Daoy (cell line): ENCODE measurements around the gene MYO1D. TPM values are rescaled to one million over a fixed set of nuclear protein-coding genes. Genes with fewer than 3 reads are reported as not detected.
"Not testable (repeated sequence)": the region's sequence is repeated elsewhere in the genome, so short reads cannot be mapped to it uniquely, and the experiment has no call there.

ENCODE experiments used
- DNase-seq: peaks from one replicate; pipeline ENCODE4 v3.0.0-alpha.2; 2015; ENCODE audit warnings: low read depth
- total RNA-seq: library from RNA; depleted of rRNA; stranded (reverse); fragments of >200 nt; shearing (Covaris generic); gene quantifications from 2 replicates; pipeline ENCODE4 v1.2.3, GENCODE V29; 2014

Gene MYO1D
- total RNA-seq, 1 experiment from 2014 or later, result 25.5 TPM

GRCh38 chr17:32673964-32674363 lies 203.0 kb downstream of the MYO1D start:
- DNase-seq, result no peak

- no peak for DNase-seq
Measured at GRCh38 chr17:32672711-32673110, 204.2 kb downstream of the MYO1D start.

DNA sequence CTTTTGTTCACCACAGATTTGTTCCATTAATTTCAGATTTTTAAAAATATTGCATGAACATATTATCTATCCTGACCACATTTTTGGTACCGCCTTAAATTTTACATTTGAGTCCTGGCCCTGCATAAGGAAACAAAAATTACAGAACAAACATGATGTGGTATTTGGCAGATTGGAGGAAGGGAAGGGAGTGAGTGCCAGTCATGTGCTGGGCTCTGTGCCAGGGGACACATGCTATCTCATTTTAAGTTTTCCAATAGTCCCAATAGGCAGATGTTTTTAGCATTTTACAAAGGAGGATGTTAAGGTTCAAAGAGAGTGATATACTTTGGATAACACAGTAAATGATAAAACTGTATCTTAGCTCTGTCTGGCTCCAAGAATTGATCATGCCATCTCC lies 205.0 kb downstream of the MYO1D start:
- no peak for DNase-seq

DNA sequence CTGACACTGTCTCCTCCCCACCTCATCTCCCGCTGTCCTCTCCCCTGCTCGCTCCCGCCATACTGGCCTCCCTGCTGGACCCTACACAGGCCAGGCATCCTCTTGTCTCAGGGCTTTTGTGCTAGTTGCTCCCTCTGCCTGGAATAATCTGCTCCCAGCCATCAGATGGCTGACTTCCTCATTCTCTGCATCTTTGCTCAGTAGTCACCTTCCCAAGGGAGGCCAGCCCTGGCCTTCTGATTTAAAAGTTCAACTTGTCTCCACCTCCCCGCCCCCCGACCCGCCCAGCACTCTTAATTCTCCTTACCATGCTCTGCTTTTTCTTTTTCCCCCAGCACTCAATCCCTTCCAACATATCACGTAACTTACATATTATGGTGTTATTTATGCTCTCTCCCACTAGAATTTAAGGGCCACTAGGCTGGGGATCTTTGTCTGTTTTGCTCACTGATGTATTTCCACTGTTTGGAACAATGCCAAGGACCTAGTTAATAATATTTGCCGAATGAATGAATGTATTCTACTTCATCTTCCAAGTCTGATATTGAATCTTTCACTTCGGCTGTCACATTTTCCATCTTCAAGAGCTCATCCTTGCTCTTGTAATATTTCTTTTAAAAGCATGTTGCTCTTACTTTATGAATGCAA lies 211.9 kb downstream of the MYO1D start:
- no peak for DNase-seq

- no peak for DNase-seq
Measured at GRCh38 chr17:32660496-32660985, 216.4 kb downstream of the MYO1D start.

DNA sequence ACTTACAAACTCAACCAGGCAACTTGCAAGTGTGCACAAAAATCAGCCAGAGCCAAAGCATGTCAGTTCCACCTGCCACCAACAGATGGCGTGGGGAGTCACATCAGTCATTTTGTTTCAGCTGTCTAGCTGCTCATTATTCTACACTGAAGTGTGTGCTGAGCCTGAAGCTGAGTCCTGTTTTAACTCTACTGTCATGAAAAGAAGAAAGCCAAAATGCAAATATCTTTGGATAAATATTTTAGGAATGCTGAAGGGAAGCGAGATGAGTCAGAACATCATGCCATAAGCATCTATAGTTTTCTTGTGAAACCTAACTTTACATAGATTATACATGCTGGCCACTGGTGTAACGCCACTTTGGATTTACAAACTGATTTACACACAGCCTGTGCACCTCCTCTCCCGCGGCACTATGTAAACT lies 217.5 kb downstream of the MYO1D start:
- DNase-seq, result peak; percentile 64

DNA sequence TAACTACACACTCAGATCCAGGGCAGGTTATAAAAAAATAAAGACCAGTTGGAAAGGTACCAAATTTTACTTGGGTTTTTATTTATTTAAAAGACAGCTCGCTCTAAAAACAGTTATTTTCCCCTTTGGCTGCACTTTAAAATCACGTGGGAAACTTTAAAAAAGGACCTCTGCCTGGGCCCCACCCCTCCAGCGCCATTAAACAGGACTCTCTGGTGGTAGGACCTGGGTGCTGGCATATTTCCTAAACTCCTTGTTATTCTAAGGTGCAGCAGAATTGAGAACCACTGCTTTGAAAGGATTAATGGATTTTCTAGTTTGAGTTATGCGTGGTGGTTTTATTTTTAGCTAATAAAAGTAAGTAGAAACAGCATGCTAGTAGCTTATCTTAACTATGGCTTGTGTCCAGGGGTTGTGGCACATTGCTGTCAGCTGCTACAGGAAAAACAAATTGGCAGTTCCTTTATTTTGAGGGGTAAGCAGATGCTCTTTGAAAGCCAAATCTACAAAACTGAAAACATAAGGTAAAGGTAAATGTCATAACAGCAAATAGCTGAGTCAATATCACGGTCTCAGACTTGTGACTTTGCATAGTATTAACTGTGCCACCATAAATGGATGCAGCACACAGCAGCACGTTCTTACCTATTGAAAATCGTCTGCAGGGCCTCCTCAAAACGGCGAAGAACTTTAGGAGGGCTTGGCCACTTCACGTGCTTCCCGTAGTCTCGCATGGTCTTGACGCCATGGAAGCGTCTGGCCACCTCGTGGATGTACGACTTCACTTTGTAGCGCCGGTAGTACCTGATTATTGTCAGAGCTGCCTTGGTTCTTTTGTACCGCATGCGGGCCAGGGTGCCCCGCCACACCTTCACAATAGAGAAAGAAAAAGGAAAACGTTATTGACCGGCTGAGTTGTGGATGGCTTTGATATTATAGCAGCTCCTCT lies 218.2 kb downstream of the MYO1D start:
- no peak for DNase-seq

DNA sequence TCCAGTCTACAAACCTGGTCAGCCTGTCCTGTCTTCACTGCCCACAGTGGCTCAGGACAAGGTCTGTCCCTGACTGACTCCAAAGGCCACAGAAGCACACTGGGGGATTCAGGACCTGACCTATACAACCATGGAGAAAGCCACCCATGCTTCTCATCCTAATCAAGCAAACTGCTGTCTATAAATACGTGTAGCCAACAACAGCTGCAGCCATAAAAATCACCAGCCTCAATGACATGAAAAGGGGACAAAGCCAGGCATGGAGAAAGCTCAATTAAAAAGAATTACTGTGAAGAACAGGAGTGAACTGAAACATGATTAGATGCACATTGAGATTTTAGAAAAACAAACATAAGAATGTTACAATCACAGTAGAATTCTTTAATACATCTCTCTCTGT lies 220.0 kb downstream of the MYO1D start:
- no peak for DNase-seq

DNA sequence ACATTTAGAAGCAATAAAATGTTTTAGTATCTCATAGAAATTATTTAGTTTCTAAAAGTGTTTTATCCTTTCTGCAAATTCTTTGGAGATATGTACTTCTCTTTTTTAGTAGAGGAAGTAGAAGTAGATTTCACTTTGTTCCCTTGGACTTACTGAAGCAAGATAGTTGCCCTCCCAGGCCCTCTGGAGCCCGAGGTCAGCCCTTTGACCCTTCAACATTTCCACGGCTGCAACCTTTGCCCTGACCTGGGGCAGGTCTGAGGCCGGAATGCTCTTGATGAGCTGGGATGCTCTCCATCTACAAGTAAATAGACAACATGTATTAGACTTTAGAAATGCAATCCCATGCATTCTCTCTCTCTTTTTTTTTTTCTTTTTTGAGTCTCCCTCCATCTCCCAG lies 222.6 kb downstream of the MYO1D start:
- DNase-seq, result no peak

- DNase-seq, result no peak
Measured at GRCh38 chr17:32651084-32651483, 225.8 kb downstream of the MYO1D start.

DNA sequence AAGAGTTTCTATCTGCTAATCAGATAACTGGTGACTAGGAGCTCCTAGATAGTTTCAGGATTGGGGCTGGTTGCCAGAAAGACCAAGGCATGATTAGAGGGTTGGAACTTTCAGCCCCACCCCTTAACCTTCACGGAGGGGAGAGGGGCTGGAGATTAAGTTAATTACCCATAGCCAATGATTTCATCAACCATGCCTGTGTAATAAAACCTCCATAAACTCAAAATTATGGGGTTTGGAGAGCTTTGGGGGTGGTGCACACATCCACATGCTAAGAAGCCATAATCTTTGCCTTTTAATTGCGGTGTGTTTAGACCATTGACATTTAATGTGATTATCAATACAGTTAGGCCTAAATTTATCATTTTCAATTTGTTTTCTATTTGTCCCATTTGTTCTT lies 228.5 kb downstream of the MYO1D start:
- DNase-seq, result no peak

GRCh38 chr17:32646941-32647340 lies 230.0 kb downstream of the MYO1D start:
- DNase-seq, result no peak

- DNase-seq, result not testable (repeated sequence)
Measured at GRCh38 chr17:32641514-32641913, 235.4 kb downstream of the MYO1D start.

- no peak for DNase-seq
Measured at GRCh38 chr17:32636598-32637218, 240.2 kb downstream of the MYO1D start.

- DNase-seq, result no peak
Measured at GRCh38 chr17:32634167-32634566, 242.8 kb downstream of the MYO1D start.

- no peak for DNase-seq
Measured at GRCh38 chr17:32631341-32632096, 245.4 kb downstream of the MYO1D start.

DNA sequence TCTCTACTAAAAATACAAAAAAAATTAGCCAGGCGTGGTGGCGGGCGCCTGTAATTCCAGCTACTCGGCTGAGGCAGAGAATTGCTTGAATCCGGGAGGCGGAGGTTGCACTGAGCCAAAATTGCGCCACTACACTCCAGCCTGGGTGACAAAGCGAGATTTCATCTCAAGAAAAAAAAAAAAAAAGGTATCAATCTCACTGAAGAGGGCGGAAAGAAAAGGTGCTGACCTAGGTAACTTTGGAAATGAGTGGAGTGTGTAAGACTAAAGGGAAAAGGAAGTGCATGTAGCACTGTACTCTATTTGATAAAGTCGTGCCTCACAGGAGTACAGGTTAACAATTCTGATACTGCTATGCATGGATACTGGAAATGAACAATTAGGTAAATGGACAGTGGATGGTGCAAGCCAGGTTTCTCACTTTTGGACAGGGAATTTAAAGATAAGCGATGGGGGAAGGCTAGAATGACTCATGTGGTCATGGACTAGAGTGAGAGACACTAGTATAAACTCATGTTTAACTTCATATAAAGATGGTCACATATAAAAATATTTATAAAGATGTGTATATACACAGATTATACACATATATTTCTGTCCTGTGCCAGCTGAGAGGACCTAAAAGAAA lies 247.2 kb downstream of the MYO1D start:
- DNase-seq, result no peak

DNA sequence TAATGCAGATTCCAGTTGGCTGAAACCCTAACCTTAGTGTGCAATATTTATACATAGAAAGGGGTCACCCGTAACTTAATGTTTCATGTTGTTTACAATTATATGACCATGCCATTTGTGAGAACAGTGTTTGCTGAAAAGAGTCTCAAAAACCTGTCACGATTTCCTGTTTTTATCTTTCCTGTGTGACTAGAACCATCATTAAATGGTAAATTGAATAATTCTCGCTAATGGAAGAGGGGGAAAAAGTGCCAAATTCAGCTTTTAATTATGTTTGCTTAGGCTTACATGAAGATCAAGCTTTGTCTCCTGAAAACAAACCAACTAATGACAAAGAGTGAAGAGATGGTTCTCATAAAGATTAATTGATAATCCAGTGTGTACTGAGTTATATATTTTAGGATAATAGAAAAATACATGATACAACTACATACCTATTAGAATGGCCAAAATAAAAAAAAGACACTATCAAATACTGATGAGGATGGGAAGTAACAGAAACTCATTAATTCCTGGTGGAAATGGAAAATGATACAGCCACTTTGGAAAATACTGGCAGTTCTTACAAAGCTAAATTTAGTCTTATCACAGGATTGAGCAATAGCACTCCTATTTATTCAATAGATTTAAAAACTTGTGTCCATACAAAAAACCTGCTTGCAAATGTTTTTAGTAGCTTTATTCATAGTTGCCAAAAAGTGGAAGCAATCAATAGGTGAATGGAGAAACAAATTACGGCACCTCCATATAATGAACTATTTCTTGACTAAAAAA lies 248.5 kb downstream of the MYO1D start:
- no peak for DNase-seq

DNA sequence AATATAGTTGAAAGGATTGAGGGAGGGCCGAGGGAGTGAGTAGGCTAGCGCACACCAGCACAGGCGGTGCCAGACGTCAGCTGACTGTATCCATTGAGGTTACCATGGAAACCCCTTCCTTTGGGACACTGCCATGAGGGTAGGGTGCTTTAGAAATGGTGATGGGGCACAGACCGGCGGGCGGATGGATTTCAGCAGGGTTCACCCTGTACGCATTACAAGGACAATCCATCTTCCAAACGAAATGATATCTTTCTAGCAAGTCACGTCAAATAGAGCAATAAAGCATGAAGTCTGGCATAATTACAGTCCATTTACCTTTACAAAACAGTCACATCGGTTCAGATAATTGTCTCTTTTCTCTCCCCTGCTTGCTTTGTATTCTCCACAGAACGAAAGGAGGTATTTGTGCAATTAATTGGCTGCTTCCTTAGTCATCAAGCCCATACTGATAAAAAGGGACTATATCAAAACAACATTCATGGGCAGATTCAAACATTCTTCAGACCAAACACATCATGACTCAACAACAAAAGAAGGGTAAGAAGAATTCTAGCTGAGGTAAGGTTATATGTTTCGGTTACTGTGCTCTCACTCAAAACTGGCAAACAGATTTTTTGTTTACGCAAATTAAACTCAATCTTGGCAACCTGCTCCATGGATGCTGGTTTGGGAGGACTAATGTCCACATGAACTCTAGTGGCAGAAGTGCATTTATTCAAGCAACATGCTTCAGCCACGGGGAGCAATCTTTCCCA lies 249.5 kb downstream of the MYO1D start:
- peak; percentile 37 for DNase-seq

- no peak for DNase-seq
Measured at GRCh38 chr17:32626379-32626791, 250.5 kb downstream of the MYO1D start.
